ENCODE data around the gene ADCY5. TPM values are rescaled to one million over a fixed set of nuclear protein-coding genes. Genes with fewer than 3 reads are reported as not detected.

Gene ADCY5
- polyA plus RNA-seq, 2 of the 4 experiments (the other 2 are of a cell fraction): 0.57 to 0.68 TPM

DNA sequence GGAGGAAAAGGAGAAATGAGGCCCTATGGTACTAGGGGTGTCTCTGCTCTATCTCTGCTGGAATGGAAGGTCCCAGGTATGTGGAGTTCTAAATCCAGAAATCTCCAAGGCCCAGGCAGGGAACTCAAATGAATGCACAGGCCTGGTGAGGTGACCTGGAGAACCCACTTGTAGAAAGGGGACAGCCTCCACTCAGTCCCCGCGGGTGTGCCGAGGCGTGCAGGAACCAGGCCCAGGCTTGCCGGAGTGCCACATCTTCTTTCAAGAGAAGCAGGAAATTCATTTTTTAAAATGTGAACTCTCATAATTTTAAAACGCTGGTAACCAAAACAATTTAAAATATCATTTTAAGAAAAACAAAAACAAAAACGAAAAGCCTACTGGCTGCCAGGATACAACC is 32.2 kb upstream of the ADCY5 start:
- Histone ChIP-seq H3K4me3 (no peak overlapping the region), H3K9me3 (no peaks in the 10 kb centered on the region), H3K4me1 (no peaks in the 10 kb centered on the region), H3K4me2 (no peak overlapping the region), H3K27ac (no peak overlapping the region)
- ATAC-seq (no peak), DNase-seq (ENCODE audit: low read depth in 1 of 2, low spot score in 1 of 2) (no peak), FAIRE-seq (no peak)
- CTCF ChIA-PET: interaction anchor here (4.2 to 12.9 kb wide), 2 partner anchors 10 to 154 kb away, joined by 19 to 189 read pairs; no protein-coding TSS in a partner anchor
- WGBS (ENCODE audit: missing lambda C conversion rate): 80% methylated on average over 7 of the region's 7 CpGs
- TF ChIP-seq PHF8 (IDR thresholded peaks at IDR 0.05; ENCODE audit: borderline replicate concordance, low read depth) (no peak), MAFK (IDR thresholded peaks at IDR 0.05; ENCODE audit: partially characterized antibody) (no peak), HDAC2 (IDR thresholded peaks at IDR 0.05) (no peak), HEYL (CRISPR knock-in tag; IDR thresholded peaks at IDR 0.05) (no peak), KDM1A (IDR thresholded peaks at IDR 0.05; ENCODE audit: low read depth) (no peak), FOSB (CRISPR knock-in tag; IDR thresholded peaks at IDR 0.05) (no peak), HOXA7 (CRISPR knock-in tag; IDR thresholded peaks at IDR 0.05) (no peak), MYC (IDR thresholded peaks at IDR 0.05; ENCODE audit: borderline replicate concordance, low read length) (no peak), CHD2 (IDR thresholded peaks at IDR 0.05; ENCODE audit: low read length, partially characterized antibody) (no peak), NR3C1 (IDR thresholded peaks at IDR 0.05) (no peak), KDM5A (IDR thresholded peaks at IDR 0.05) (no peak)
- TF ChIP-seq, protein P1, sequence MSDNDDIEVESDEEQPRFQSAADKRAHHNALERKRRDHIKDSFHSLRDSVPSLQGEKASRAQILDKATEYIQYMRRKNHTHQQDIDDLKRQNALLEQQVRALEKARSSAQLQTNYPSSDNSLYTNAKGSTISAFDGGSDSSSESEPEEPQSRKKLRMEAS (IDR thresholded peaks at IDR 0.05): no peak
- TF ChIP-seq, protein P2, sequence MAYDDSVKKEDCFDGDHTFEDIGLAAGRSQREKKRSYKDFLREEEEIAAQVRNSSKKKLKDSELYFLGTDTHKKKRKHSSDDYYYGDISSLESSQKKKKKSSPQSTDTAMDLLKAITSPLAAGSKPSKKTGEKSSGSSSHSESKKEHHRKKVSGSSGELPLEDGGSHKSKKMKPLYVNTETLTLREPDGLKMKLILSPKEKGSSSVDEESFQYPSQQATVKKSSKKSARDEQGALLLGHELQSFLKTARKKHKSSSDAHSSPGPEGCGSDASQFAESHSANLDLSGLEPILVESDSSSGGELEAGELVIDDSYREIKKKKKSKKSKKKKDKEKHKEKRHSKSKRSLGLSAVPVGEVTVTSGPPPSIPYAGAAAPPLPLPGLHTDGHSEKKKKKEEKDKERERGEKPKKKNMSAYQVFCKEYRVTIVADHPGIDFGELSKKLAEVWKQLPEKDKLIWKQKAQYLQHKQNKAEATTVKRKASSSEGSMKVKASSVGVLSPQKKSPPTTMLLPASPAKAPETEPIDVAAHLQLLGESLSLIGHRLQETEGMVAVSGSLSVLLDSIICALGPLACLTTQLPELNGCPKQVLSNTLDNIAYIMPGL (CRISPR knock-in tag; IDR thresholded peaks at IDR 0.05; ENCODE audit: borderline replicate concordance): no peak
- TF ChIP-seq, protein P3, sequence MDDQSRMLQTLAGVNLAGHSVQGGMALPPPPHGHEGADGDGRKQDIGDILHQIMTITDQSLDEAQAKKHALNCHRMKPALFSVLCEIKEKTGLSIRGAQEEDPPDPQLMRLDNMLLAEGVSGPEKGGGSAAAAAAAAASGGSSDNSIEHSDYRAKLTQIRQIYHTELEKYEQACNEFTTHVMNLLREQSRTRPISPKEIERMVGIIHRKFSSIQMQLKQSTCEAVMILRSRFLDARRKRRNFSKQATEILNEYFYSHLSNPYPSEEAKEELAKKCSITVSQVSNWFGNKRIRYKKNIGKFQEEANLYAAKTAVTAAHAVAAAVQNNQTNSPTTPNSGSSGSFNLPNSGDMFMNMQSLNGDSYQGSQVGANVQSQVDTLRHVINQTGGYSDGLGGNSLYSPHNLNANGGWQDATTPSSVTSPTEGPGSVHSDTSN (IDR thresholded peaks at IDR 0.05): no peak
- POLR2A ChIA-PET: no interaction called here

DNA sequence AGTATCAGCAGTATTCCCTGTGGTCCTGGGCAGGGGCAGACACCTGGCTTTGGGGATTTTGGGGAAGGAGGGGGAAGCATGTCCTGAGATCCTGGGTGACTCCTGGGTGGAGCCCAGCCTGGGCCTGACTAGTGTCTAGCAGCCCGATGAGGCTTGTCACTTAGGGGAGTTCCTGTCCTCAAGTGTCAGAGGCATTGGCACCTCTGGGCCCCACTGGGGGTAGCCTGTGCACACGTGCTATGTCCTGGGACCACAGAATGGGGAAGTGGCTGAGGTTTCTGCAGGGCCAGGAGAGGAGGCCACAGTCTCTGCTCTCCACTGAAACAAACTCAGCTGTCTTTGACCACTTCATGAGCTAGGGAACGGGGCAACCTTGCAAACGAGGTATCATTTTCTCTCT is 31.5 kb upstream of the ADCY5 start:
- no peak for ATAC-seq
- CTCF ChIA-PET: interaction anchor here (4.2 to 12.9 kb wide), 2 partner anchors 10 to 153 kb away, joined by 19 to 189 read pairs; no protein-coding TSS in a partner anchor
- 53% methylated on average over 4 of the region's 4 CpGs for WGBS (ENCODE audit: missing lambda C conversion rate)

More for the DNA sequence above, 31.5 kb upstream of the ADCY5 start:
- FAIRE-seq (no peak), DNase-seq (ENCODE audit: low read depth in 1 of 2, low spot score in 1 of 2) (no peak)
- Histone ChIP-seq H3K4me3 (no peak overlapping the region), H3K9me3 (no peaks in the 10 kb centered on the region), H3K27ac (no peak overlapping the region), H3K4me2 (no peak overlapping the region), H3K4me1 (no peaks in the 10 kb centered on the region)
- POLR2A ChIA-PET: no interaction called here
- TF ChIP-seq POLR2A (IDR thresholded peaks at IDR 0.05; ENCODE audit: low read length) (no peak), ZC3H11A (IDR thresholded peaks at IDR 0.05) (no peak), EHF (CRISPR knock-in tag; IDR thresholded peaks at IDR 0.05) (no peak), KDM5A (IDR thresholded peaks at IDR 0.05) (no peak), SREBF2 (IDR thresholded peaks at IDR 0.05) (no peak), JUN (IDR thresholded peaks at IDR 0.05) (no peak), RAD21 (conservative IDR thresholded peaks at IDR 0.05 in 1 of 2, IDR thresholded peaks at IDR 0.05 in 1 of 2) (no peak), EHMT2 (IDR thresholded peaks at IDR 0.05; ENCODE audit: low read depth) (no peak), JUNB (IDR thresholded peaks at IDR 0.05) (no peak), FOSL2 (IDR thresholded peaks at IDR 0.05) (no peak), FOSL2 (CRISPR knock-in tag; IDR thresholded peaks at IDR 0.05) (no peak)
- TF ChIP-seq, protein P4, sequence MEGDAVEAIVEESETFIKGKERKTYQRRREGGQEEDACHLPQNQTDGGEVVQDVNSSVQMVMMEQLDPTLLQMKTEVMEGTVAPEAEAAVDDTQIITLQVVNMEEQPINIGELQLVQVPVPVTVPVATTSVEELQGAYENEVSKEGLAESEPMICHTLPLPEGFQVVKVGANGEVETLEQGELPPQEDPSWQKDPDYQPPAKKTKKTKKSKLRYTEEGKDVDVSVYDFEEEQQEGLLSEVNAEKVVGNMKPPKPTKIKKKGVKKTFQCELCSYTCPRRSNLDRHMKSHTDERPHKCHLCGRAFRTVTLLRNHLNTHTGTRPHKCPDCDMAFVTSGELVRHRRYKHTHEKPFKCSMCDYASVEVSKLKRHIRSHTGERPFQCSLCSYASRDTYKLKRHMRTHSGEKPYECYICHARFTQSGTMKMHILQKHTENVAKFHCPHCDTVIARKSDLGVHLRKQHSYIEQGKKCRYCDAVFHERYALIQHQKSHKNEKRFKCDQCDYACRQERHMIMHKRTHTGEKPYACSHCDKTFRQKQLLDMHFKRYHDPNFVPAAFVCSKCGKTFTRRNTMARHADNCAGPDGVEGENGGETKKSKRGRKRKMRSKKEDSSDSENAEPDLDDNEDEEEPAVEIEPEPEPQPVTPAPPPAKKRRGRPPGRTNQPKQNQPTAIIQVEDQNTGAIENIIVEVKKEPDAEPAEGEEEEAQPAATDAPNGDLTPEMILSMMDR (IDR thresholded peaks at IDR 0.05): no peak

All from A549 (cell line).